IMR-90 (cell line): ENCODE data around the gene BCAS4. TPM values are rescaled to one million over a fixed set of nuclear protein-coding genes. Genes with fewer than 3 reads are reported as not detected.

Experiments used
- ATAC-seq: fragments of 200-7000 bp; cut with Tn5 transposase; 2 replicates; pipeline ENCODE4 v1.9.1; 2020; ENCODE audit warnings: low read depth, mild to moderate bottlenecking, moderate library complexity
- BruUV-seq: library from RNA; stranded (reverse); fragments of 400-500 nt; replicated peaks from 2 replicates; lab custom pipeline; 2021; lab: Mats Ljungman, UMichigan
- CTCF ChIA-PET: fragments of 300-600 bp; formaldehyde crosslinking; extraction: SDS; loops from one replicate; lab custom pipeline; 2021; ENCODE audit warnings: antibody characterized with exemption; lab: Yijun Ruan, JAX
- POLR2A ChIA-PET: fragments of 300-600 bp; sonication (Branson Sonifier 250); formaldehyde crosslinking; loops from one replicate; lab custom pipeline; 2022; ENCODE audit warnings: antibody characterized with exemption; ENCODE audit not compliant: unreplicated experiment; lab: Charles Lee
- DNase-seq: peaks from one replicate; pipeline ENCODE4 v3.0.0; 2013
- H2AFZ ChIP-seq: replicated peaks from 2 replicates; pipeline ENCODE3; 2013; ENCODE audit warnings: low read length, mild to moderate bottlenecking; ENCODE audit not compliant: poor library complexity
- H2AK5ac ChIP-seq: 2 replicates; pipeline ENCODE4 v1.6.1; 2013; ENCODE audit warnings: low read depth, low read length, inconsistent platforms
- H2AK9ac ChIP-seq: replicated peaks from 2 replicates; pipeline ENCODE3; 2013; ENCODE audit warnings: mild to moderate bottlenecking, low read depth, low read length, moderate library complexity; ENCODE audit not compliant: poor library complexity
- H2BK120ac ChIP-seq: 2 replicates; pipeline ENCODE4 v1.6.1; 2013; ENCODE audit warnings: low read depth, low read length, inconsistent platforms
- H2BK15ac ChIP-seq: 3 replicates; pipeline ENCODE4 v1.6.1; 2013; ENCODE audit warnings: low read depth, low read length, inconsistent platforms
- H2BK20ac ChIP-seq: 2 replicates; pipeline ENCODE4 v1.6.1; 2013; ENCODE audit warnings: low read depth, mild to moderate bottlenecking, inconsistent platforms, low read length, moderate library complexity
- H2BK5ac ChIP-seq: 2 replicates; pipeline ENCODE4 v1.6.1; 2013; ENCODE audit warnings: mild to moderate bottlenecking, low read depth, low read length, inconsistent platforms; ENCODE audit not compliant: poor library complexity, severe bottlenecking
- H3K14ac ChIP-seq: replicated peaks from 2 replicates; pipeline ENCODE4 v1.6.1; 2013; ENCODE audit warnings: low read depth, low read length, inconsistent platforms
- H3K18ac ChIP-seq: 2 replicates; pipeline ENCODE4 v1.6.1; 2013; ENCODE audit warnings: low read depth, low read length, control low read depth
- H3K23ac ChIP-seq: 2 replicates; pipeline ENCODE4 v1.6.1; 2013; ENCODE audit warnings: low read depth, low read length, inconsistent platforms
- H3K27ac ChIP-seq: 2 replicates; pipeline ENCODE4 v1.5.1; 2013; ENCODE audit warnings: mild to moderate bottlenecking, control low read depth, low read length; ENCODE audit not compliant: insufficient read depth
- H3K27me3 ChIP-seq: 2 replicates; pipeline ENCODE4 v1.6.1; 2013; ENCODE audit warnings: low read length; ENCODE audit not compliant: control insufficient read depth, insufficient read depth
- H3K36me3 ChIP-seq: 2 replicates; pipeline ENCODE4 v1.6.1; 2013; ENCODE audit warnings: low read length, mixed read lengths; ENCODE audit not compliant: control insufficient read depth, insufficient read depth
- H3K4ac ChIP-seq: 2 replicates; pipeline ENCODE4 v1.6.1; 2013; ENCODE audit warnings: low read depth, low read length, inconsistent platforms
- H3K4me1 ChIP-seq: 2 replicates; pipeline ENCODE4 v1.6.1; 2013; ENCODE audit warnings: low read length, mixed read lengths; ENCODE audit not compliant: control insufficient read depth, insufficient read depth
- H3K4me2 ChIP-seq: 2 replicates; pipeline ENCODE4 v1.6.1; 2013; ENCODE audit warnings: low read depth, mild to moderate bottlenecking, control low read depth, low read length, moderate library complexity
- H3K4me3 ChIP-seq: 2 replicates; pipeline ENCODE4 v1.5.1; 2013; ENCODE audit warnings: low read depth, mild to moderate bottlenecking, control low read depth, low read length, moderate library complexity; ENCODE audit not compliant: insufficient read depth
- H3K56ac ChIP-seq: 2 replicates; pipeline ENCODE4 v1.6.1; 2013; ENCODE audit warnings: low read length, inconsistent platforms; ENCODE audit not compliant: insufficient read depth; ENCODE audit errors: extremely low read depth
- H3K79me1 ChIP-seq, 2 experiments: 2 replicates each; pipeline ENCODE4 v1.6.1; 2013; ENCODE audit warnings: low read length in 2 of 2, inconsistent platforms in 1 of 2, low read depth in 1 of 2
- H3K9ac ChIP-seq: 2 replicates; pipeline ENCODE4 v1.6.1; 2013; ENCODE audit warnings: low read depth, low read length, control low read depth
- H3K9me1 ChIP-seq: 2 replicates; pipeline ENCODE4 v1.6.1; 2013; ENCODE audit warnings: low read length, inconsistent platforms; ENCODE audit not compliant: insufficient read depth
- H3K9me3 ChIP-seq: 2 replicates; pipeline ENCODE4 v1.6.1; 2013; ENCODE audit warnings: low read length; ENCODE audit not compliant: control insufficient read depth, insufficient read depth
- H4K20me1 ChIP-seq: 2 replicates; pipeline ENCODE4 v1.6.1; 2013; ENCODE audit warnings: low read length, inconsistent platforms; ENCODE audit not compliant: insufficient read depth
- H4K5ac ChIP-seq: 2 replicates; pipeline ENCODE4 v1.6.1; 2013; ENCODE audit warnings: mild to moderate bottlenecking, low read depth, low read length, control low read depth
- H4K8ac ChIP-seq, 2 experiments: 2 replicates each; pipeline ENCODE4 v1.6.1; 2013; ENCODE audit warnings: low read depth in 2 of 2, low read length in 2 of 2, control low read depth in 1 of 2, inconsistent platforms in 1 of 2
- H4K91ac ChIP-seq: 2 replicates; pipeline ENCODE4 v1.6.1; 2013; ENCODE audit warnings: low read depth, low read length, inconsistent platforms; ENCODE audit not compliant: insufficient read depth
- BHLHE40 ChIP-seq: fragments of 150-350 bp; IDR thresholded peaks from 2 replicates; pipeline ENCODE4 v1.6.1; 2016; ENCODE audit warnings: mild to moderate bottlenecking, low read depth, low read length
- CEBPB ChIP-seq: IDR thresholded peaks from 2 replicates; pipeline ENCODE4 v1.6.1; 2012; ENCODE audit warnings: low read depth, low read length, improper control_type of control experiment
- FOS ChIP-seq: fragments of 150-350 bp; IDR thresholded peaks from 2 replicates; pipeline ENCODE4 v1.6.1; 2016; ENCODE audit warnings: low read depth, low read length
- MAZ ChIP-seq: IDR thresholded peaks from 2 replicates; pipeline ENCODE4 v1.6.1; 2012; ENCODE audit warnings: low read depth, mild to moderate bottlenecking, low read length, improper control_type of control experiment, moderate library complexity, borderline replicate concordance
- WGBS, 2 experiments: methylation state at CpG; one replicate each; pipeline versions ENCODE4 v1.1.5 to v1.1.7; 2013; ENCODE audit warnings: missing lambda C conversion rate in 2 of 2; ENCODE audit not compliant: insufficient read length in 1 of 2; ENCODE audit errors: extremely low coverage in 2 of 2; 5-methylcytosine and 5-hydroxymethylcytosine counted together
- dilution Hi-C: fragments of 300-500 bp; cut with HindIII; formaldehyde crosslinking; loops from one replicate; pipeline ENCODE4 v1.14.3; 2018; ENCODE audit warnings: low sequenced_read_pairs; ENCODE audit not compliant: unreplicated experiment
- in situ Hi-C: fragments of 300-500 bp; cut with MboI; formaldehyde crosslinking; loops from 3 replicates; pipeline ENCODE4 v1.14.3; 2019; ENCODE audit warnings: low sequenced_read_pairs, inconsistent platforms, mixed read lengths
- intact Hi-C: fragments of 100-400 bp; cut with micrococcal nuclease; formaldehyde crosslinking; loops from 2 replicates; pipeline ENCODE4 v1.10.0; 2022
- polyA plus RNA-seq, 3 experiments: library from polyadenylated mRNA; depleted of rRNA; stranded (reverse); fragments of >200 nt; gene quantifications; 2 replicates each; pipeline ENCODE4 v1.2.3, GENCODE V29; 2012; ENCODE audit warnings: low replicate concordance in 1 of 3
- total RNA-seq: library from RNA; depleted of rRNA; stranded (reverse); fragments of >200 nt; gene quantifications from 2 replicates; pipeline ENCODE4 v1.2.3, GENCODE V29; 2012
- TF ChIP-seq, protein P1 (sequence below): fragments of 150-350 bp; IDR thresholded peaks from 2 replicates; pipeline ENCODE4 v1.6.1; 2017; ENCODE audit warnings: mild to moderate bottlenecking, antibody characterized with exemption, low read length, low read depth
- TF ChIP-seq, protein P2 (sequence below): fragments of 150-350 bp; IDR thresholded peaks from 2 replicates; pipeline ENCODE4 v1.6.1; 2016; ENCODE audit warnings: low read depth, mild to moderate bottlenecking, low read length, moderate library complexity, borderline replicate concordance

The BCAS4 gene
- total and polyA plus RNA-seq, 2 of the 4 experiments (the other 2 are of a cell fraction) = 42.7 to 47.5 TPM

DNA sequence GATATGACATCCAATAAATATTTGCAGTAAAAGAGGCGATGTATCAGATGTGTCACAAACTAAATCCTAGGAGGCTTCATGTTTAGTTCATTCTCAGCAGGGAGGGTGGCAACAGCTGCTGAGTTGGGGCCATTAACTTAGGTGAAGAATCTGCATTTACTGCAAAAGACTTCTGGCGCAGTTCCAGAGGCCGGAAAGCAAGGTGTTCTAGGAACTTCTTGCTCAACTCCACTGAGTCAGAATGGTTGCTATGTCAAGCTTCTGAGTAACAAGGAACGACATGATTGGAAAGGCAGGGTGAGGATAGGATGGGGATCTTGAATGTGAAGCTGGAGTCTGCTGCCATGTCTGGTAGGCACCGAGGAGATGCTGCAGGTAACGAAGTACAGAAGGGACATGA, 124.7 kb downstream of the BCAS4 start:
- intact Hi-C loops (no loop called here), dilution Hi-C loops (loop anchor here (25.0 kb wide), 1 partner anchor 107 kb away; no protein-coding TSS in a partner anchor)

More for the DNA sequence above, 124.7 kb downstream of the BCAS4 start:
- Histone ChIP-seq H3K14ac (no peak overlapping the region), H3K9me3 (no peaks in the 10 kb centered on the region), H3K4me2 (no peak overlapping the region), H2BK5ac (no peak overlapping the region), H4K20me1 (peaks cover 98% of the 10 kb centered on the region), H2BK20ac (no peak overlapping the region), H2AK9ac (no peak overlapping the region), H4K8ac (no peak overlapping the region), H3K4me1 (peaks cover 22% of the 10 kb centered on the region), H3K27me3 (no peaks in the 10 kb centered on the region), H3K4me3 (no peak overlapping the region), H3K9me1 (peaks cover 13% of the 10 kb centered on the region), H4K91ac (no peak overlapping the region), H4K5ac (no peak overlapping the region), H3K36me3 (peaks cover 9% of the 10 kb centered on the region), H3K18ac (no peak overlapping the region), H2AFZ (no peak overlapping the region), H3K9ac (no peak overlapping the region), H3K27ac (no peak overlapping the region), H2BK120ac (no peak overlapping the region), H2AK5ac (no peak overlapping the region; the same call in 1 of the 2 replicates), H3K23ac (peak overlapping the region; percentile 12; the same call in 1 of the 2 replicates), H2BK15ac (no peak overlapping the region), H3K79me1 (peaks cover 7 to 63% of the 10 kb centered on the region in 2 experiments; a peak in 3 of 4 replicates), H3K56ac (no peak overlapping the region), H3K4ac (no peak overlapping the region)
- BruUV-seq = no TSS peak
- DNase-seq (peak; percentile 84), ATAC-seq (peak; percentile 33; the same call in 1 of the 2 replicates)
- WGBS, 2 experiments = 81% methylated on average over 3 of the region's 6 CpGs; no CpG with 5 or more reads in 1 of the 2 experiments
- CTCF ChIA-PET = interaction anchor here (1.2 kb wide), 1 partner anchor 125 kb away, joined by 4 read pairs; the partner anchor contains the start of gene BCAS4
- TF ChIP-seq MAZ (no peak), FOS (peak; percentile 21; the same call in 1 of the 2 replicates), CEBPB (peak; percentile 95), BHLHE40 (no peak)
- TF ChIP-seq, protein P1, sequence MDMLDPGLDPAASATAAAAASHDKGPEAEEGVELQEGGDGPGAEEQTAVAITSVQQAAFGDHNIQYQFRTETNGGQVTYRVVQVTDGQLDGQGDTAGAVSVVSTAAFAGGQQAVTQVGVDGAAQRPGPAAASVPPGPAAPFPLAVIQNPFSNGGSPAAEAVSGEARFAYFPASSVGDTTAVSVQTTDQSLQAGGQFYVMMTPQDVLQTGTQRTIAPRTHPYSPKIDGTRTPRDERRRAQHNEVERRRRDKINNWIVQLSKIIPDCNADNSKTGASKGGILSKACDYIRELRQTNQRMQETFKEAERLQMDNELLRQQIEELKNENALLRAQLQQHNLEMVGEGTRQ = no peak
- TF ChIP-seq, protein P2, sequence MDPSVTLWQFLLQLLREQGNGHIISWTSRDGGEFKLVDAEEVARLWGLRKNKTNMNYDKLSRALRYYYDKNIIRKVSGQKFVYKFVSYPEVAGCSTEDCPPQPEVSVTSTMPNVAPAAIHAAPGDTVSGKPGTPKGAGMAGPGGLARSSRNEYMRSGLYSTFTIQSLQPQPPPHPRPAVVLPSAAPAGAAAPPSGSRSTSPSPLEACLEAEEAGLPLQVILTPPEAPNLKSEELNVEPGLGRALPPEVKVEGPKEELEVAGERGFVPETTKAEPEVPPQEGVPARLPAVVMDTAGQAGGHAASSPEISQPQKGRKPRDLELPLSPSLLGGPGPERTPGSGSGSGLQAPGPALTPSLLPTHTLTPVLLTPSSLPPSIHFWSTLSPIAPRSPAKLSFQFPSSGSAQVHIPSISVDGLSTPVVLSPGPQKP = no peak
- in situ Hi-C loops = no loop called here
- POLR2A ChIA-PET = interaction anchor here (0.6 kb wide), 1 partner anchor 12 kb away, joined by 5 read pairs; the partner anchor contains the start of gene ADNP
